GM19468 (cell line): ENCODE data around the gene MAGI2.
"Not testable (repeated sequence)": the region's sequence is repeated elsewhere in the genome, so short reads cannot be mapped to it uniquely, and the experiment has no call there.

ENCODE experiments used
- ATAC-seq: cut with Tn5 transposase; IDR thresholded peaks from one replicate; pipeline ENCODE4 v1.9.1; 2021; ENCODE audit warnings: mild to moderate bottlenecking, moderate library complexity, moderate number of reproducible peaks; ENCODE audit not compliant: unreplicated experiment; ENCODE audit errors: extremely low read depth

MAGI2 gene

DNA sequence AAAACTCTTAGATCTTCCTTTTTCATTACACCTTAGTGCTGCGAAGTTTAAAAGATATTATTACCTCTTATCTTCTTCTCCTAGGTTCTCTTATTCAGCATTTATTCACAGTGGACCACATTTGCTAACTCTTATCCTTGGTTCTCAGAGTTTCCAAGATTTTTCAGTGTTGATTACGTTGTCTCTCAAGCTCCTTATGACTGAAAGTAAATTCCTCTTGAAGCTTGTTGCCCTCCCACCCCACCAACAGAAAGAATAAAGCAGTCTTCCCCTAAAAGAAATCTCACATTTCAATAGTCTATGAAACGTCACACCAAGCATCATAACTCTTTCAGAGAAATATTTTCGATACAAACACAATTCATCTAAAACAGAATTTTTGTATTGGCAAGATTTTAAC is 362.5 kb downstream of the MAGI2 start:
- no peak for ATAC-seq

- ATAC-seq, result no peak
These were observed 362.9 kb downstream of the MAGI2 start for GRCh38 chr7:79090543-79090942.

DNA sequence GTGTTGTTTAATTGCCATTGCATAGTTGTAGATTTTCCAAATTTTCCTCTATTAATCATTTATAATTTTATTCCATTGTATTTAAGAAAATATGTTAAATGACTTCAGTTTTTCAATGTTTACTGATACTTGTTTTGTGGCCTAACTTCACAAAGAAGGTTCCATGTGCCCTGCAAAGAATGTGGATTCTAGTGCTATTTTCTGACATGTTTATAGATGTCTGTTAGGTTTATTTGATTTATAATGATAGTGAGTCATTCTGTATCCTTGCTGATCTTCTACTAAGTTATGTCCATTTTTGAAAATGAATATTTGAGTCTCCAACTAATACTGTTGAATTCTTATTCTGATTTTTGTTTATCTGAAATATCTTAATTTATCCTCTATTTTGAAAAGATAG is 369.0 kb downstream of the MAGI2 start:
- no peak for ATAC-seq

- ATAC-seq, result no peak
These were observed 373.4 kb downstream of the MAGI2 start for GRCh38 chr7:79079919-79080554.

GRCh38 chr7:79078273-79078672 is 375.2 kb downstream of the MAGI2 start:
- ATAC-seq, result no peak

DNA sequence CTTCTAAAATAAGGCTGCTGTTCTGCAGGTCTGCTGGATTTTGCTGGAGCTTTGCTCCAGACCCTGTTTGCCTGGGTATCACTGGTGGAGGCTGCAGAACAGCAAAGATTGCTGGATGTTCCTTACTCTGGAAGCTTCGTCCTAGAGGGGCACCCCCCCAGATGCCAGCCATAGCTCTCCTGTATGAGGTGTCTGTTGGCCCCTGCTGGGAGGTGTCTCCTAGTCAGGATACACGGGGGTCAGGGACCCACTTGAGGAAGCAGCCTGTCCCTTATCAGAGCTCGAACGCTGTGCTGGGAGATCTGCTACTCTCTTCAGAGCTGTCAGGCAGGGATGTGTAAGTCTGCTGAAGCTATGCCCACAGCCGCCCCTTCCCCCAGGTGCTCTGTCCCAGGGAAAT is 382.3 kb downstream of the MAGI2 start:
- not testable (repeated sequence) for ATAC-seq

- no peak for ATAC-seq
These were observed 389.2 kb downstream of the MAGI2 start for GRCh38 chr7:79064187-79064823.

DNA sequence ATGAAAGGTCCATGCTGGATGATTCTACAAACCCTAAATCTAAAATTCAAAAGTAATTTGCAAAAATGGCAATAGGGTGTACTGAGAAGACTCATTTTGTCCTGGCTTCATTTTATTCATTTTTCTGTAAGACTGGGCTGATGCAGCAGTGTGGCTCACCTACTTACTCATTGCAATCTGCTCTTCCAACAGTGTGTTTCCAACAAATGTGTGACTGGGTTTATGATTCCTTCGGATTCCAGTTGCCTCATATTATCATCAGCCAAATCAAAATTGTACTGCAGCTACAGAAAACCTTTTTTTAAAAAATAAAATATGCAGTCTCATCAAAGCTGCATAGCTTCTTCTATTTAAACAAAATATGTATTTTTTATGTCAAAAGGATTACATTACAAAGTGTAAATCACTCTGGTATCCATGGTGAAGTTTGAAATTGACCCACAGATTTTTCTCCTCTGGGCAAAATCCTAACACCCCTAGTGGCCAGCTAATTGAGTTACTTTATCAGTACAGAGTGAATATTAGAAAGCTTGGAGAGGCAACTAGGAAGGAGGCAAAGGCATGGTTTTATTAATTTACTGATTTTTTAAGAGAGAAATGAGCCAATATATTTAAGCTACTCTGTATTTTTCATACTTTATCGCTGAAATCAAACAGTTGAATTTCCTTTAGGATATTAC is 390.3 kb downstream of the MAGI2 start:
- ATAC-seq, result no peak

- ATAC-seq, result no peak
These were observed 393.0 kb downstream of the MAGI2 start for GRCh38 chr7:79060498-79060897.

DNA sequence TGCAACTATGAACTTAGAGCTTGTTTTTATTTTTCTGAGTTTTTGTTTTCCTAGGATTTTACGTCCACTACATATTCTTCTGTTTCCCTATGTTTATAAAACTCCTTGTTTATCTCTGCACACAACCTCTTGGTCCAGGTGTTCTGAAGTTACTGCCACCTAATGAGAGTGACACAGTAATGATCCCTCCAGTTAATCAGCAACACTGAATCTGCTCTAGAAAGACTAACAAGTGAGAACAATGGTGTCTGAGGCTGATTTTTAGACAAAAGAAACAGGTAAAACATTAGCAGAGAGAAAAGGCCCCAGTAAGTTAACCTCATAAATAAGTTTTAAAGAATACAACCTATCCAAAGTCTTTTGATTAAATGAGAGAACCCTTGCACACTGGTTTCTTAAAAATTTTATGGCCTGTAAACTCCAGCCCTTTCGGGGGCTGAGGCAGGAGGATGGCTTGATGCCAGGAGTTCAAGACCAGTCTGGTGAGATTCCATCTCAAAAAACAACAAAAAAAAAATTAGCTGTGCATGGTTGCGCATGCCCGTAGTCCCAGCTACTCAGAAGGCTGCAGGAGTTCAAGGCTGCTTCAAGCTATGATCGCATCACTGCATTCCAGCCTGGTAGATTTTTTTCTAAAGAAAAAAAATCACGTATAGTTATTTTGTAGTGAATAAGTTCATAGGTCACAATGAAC is 397.6 kb downstream of the MAGI2 start:
- ATAC-seq, result no peak

DNA sequence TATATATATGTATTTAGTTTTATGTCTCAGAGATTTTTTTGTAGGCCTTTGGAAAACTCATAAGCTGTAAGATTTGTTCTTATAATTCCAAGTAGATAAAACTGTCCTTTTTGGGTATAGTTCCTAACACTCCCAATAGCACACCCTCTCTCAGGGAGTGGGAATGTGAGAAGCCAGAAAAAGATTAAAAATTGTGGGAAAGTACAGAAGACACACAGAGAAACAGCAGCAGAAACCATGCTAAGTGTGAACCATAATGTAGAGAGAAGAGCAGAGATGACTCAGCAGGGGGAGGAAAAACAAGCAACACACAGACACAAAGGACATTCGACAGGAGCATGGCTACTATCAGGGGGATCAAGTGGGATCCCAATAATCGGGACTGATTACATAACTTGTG is 401.6 kb downstream of the MAGI2 start:
- no peak for ATAC-seq

- ATAC-seq, result no peak
These were observed 402.9 kb downstream of the MAGI2 start for GRCh38 chr7:79050603-79051002.

GRCh38 chr7:79046061-79046460 is 407.4 kb downstream of the MAGI2 start:
- ATAC-seq, result no peak

DNA sequence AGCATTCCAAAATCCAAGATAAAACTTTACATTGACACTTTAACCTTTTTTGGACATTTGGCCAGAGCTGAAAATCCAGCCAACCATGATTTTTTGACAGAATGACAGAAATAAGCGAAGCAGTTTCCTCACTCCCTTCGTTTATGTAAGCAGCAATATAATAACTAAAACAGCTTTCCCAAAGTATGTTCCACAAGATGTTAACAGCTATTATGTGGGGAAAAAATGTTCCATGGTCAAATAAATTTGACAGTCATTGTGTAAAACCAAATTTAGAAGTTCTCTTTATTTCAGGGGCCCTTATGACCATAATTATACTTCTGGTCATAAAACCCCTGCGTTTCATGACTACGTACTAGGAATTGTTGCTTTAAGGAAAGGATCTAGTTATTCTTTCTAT is 416.5 kb downstream of the MAGI2 start:
- ATAC-seq, result no peak

GRCh38 chr7:79036356-79036755 is 417.1 kb downstream of the MAGI2 start:
- no peak for ATAC-seq

- ATAC-seq, result no peak
These were observed 417.6 kb downstream of the MAGI2 start for GRCh38 chr7:79035858-79036257.

- ATAC-seq, result no peak
These were observed 418.7 kb downstream of the MAGI2 start for GRCh38 chr7:79034730-79035129.

DNA sequence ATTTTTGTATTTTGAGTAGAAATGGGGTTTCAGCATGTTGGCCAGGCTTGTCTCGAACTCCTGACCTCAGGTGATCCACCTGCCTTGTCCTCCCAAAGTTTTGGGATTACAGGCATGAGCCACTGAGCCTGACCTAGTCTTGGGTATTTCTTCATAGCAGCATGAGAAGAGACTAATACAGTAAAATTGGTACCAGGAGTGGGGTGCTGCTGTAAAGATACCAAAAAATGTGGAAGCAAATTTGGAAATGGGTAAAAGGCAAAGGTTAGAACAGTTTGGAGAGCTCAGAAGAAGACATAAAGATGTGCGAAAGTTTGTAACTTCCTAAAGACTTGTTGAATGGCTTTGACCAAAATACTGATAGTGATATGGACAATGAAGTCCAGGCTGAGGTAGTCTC is 433.8 kb downstream of the MAGI2 start:
- ATAC-seq, result not testable (repeated sequence)

- no peak for ATAC-seq
These were observed 441.5 kb downstream of the MAGI2 start for GRCh38 chr7:79011921-79012320.

- no peak for ATAC-seq
These were observed 443.8 kb downstream of the MAGI2 start for GRCh38 chr7:79009647-79010046.

DNA sequence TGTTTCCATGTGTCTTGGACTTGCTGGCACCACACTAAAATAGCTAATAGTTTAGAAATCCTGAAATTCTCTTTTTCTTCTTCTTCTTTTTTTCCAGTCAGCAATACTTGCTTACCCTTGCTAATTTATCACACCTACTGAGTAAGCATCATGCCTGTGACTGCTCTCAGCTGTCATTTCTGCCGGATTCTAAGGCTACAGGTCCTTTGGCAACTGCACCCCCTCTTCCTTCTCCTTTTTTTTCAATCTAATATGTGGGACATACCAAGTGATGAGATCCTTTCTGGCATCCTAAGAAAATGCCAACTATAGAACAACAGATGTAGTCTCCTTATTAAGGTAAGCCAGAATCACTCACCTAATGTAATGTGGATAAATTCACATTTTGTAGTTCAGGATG is 444.7 kb downstream of the MAGI2 start:
- no peak for ATAC-seq
